Measurements from ENCODE around the gene DSP. TPM values are rescaled to one million over a fixed set of nuclear protein-coding genes. Genes with fewer than 3 reads are reported as not detected.

DSP gene
- total RNA-seq, 8 experiments from 2014 or later: 0.11 to 54.1 (median 7.8) TPM

GRCh38 chr6:7591770-7592169 is 50.3 kb downstream of the DSP start:
- in situ Hi-C loops (cut with MboI; ENCODE audit: low pct_unique_long_range_greater_than_20kb in 2 of 9, low sequenced_read_pairs in 9 of 9, unreplicated experiment in 9 of 9): loop anchor here in 2 of 9 experiments (10.0 to 25.0 kb wide), 3 partner anchors 179 to 304 kb away; no protein-coding TSS in a partner anchor
- H3K27ac ChIP-seq: no peak overlapping the region
- peaks cover 10 to 15% of the 10 kb centered on the region in 2 donors for H3K4me1 ChIP-seq (replicated peaks in 1 of 2)
- ATAC-seq (replicated peaks in 6 of 8): no peak
- WGBS, 10 experiments: 80 to 100% (median 100%) methylated on average over 1 to 5 of the region's 5 CpGs; no CpG with 5 or more reads in 2 of the 10 experiments
- no peak overlapping the region for H3K4me3 ChIP-seq

DNA sequence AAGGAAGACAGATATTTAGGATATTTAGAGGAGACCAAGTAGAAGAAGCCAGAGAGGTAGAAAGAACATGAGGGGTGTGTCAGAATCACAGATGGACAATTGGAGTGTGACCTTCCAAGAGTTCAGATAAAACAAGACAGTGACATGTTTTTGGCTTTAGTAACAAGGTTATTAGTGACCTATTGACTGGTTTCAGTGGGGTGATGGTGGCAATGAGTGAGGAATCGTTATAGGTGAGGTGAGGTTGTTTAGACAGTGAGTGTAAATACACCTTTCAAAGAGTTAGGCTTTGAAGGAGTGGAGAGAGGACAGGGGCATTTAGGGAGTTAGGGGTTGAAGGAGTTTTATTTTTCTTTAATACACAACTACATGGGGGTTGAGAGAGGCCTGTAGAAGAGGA is 51.8 kb downstream of the DSP start:
- 83 to 100% (median 92%) methylated on average over 1 of the region's 1 CpG; no CpG with 5 or more reads in 5 of the 10 experiments for WGBS, 10 experiments
- H3K4me1 ChIP-seq (replicated peaks in 1 of 2): peaks cover 10 to 15% of the 10 kb centered on the region in 2 donors
- in situ Hi-C loops (cut with MboI; ENCODE audit: low pct_unique_long_range_greater_than_20kb in 2 of 9, low sequenced_read_pairs in 9 of 9, unreplicated experiment in 9 of 9): loop anchor here in 2 of 9 experiments (10.0 to 25.0 kb wide), 3 partner anchors 181 to 306 kb away; no protein-coding TSS in a partner anchor
- no peak overlapping the region for H3K27ac ChIP-seq
- ATAC-seq (replicated peaks in 6 of 8): no peak
- H3K4me3 ChIP-seq: no peak overlapping the region

DNA sequence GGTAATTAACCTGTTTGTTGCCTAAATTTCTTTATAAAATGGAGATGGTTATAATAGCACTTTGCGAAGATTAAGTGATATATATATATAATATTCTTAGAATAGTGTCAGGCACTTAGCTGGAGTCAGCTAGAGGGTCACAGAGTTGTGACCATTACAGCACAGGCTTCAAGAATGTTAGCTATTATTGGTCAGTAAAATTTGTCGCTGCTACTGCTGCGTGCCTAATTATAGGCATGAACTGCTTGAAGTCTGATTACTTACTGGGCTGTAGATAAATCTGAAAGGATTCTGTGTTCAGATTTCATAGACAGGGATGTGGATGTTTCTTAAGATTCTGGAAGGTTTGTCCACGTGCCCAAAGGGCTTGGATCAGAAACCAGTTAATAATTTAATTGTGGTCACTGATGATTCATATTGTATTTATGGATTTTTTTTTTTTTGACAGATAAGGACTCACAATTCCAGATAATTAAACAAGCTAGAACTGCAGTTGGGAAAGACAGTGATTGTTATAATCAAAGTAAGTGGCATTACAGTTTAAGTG is 53.2 kb downstream of the DSP start:
- no peak overlapping the region for H3K4me3 ChIP-seq
- no peak for ATAC-seq (replicated peaks in 6 of 8)
- peaks cover 10 to 12% of the 10 kb centered on the region in 2 donors for H3K4me1 ChIP-seq (replicated peaks in 1 of 2)
- WGBS, 10 experiments: 50 to 100% (median 98%) methylated on average over 1 to 4 of the region's 4 CpGs
- H3K27ac ChIP-seq: no peak overlapping the region
- in situ Hi-C loops (cut with MboI; ENCODE audit: low pct_unique_long_range_greater_than_20kb in 2 of 9, low sequenced_read_pairs in 9 of 9, unreplicated experiment in 9 of 9): loop anchor here in 2 of 9 experiments (10.0 to 25.0 kb wide), 3 partner anchors 182 to 307 kb away; no protein-coding TSS in a partner anchor

DNA sequence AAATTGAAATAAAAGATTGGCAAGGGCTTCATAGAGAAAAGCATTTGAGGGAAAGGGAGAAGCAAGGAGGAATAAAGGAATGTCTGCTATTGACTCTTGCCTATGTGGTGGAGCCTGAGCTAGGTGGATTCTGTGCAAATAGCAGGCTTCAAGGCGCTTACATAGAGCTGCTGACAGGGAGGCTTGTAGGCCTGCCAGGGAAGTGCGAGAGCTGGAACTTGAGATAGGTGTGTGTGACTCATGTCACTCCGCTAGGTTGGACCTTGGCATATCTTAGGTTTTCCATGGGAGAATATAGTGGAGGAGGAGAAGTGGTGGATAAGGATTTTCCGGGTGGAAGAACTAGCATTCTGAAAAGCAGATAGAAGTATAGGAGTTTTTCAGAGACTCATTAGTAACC is 62.5 kb downstream of the DSP start:
- no peak for ATAC-seq (replicated peaks in 6 of 8)
- no peaks in the 10 kb centered on the region for H3K4me1 ChIP-seq (replicated peaks in 1 of 2)
- in situ Hi-C loops (cut with MboI; ENCODE audit: low pct_unique_long_range_greater_than_20kb in 2 of 9, low sequenced_read_pairs in 9 of 9, unreplicated experiment in 9 of 9): loop anchor here in 5 of 9 experiments (25.0 kb wide), 4 partner anchors 192 to 917 kb away; no protein-coding TSS in a partner anchor
- H3K4me3 ChIP-seq: no peak overlapping the region
- H3K27ac ChIP-seq: no peak overlapping the region
- 86 to 100% (median 100%) methylated on average over 1 to 4 of the region's 4 CpGs for WGBS, 10 experiments

- 40 to 100% (median 94%) methylated on average over 1 to 2 of the region's 2 CpGs; no CpG with 5 or more reads in 2 of the 10 experiments for WGBS, 10 experiments
- ATAC-seq (replicated peaks in 6 of 8): no peak
- in situ Hi-C loops (cut with MboI; ENCODE audit: low pct_unique_long_range_greater_than_20kb in 2 of 9, low sequenced_read_pairs in 9 of 9, unreplicated experiment in 9 of 9): loop anchor here in 5 of 9 experiments (25.0 kb wide), 4 partner anchors 192 to 917 kb away; no protein-coding TSS in a partner anchor
- H3K4me3 ChIP-seq: no peak overlapping the region
- no peaks in the 10 kb centered on the region for H3K4me1 ChIP-seq (replicated peaks in 1 of 2)
- no peak overlapping the region for H3K27ac ChIP-seq
Measured at GRCh38 chr6:7604506-7604905, 63.0 kb downstream of the DSP start.

DNA sequence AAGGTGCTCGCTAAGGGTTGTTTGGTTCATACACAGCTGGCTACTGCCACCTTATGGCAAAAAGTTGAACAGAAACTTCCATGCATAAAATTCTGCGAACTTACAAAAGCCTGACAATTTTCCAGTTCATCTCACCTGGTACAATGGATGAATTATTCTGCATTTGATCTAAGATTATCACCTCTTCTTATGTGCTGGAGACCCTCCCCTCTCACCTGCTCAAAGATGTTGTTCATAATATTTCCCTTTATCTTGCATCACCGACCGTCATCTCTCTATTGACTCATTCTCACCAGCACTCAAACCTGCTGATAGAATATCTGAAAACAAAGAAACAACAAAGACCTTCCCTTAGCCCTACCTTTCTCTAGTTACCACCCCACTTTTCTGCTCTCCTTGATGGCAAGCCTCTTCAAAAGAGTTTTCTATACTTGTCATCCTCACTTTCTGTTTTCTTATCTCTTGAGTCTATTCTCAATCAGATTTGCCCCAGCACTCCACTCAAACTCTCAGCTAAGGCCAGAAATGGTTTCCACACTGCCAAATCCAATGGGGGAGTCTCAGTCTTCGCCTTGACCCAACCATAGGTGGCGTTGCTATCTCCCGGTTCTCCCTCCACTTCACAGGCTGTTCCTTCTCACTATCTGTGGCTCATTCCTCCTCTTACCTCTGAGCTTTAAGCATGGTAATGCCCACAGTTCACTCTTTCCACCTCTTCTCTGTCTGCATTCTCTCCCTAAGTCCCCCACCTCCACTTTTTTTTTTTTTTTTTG is 74.3 kb downstream of the DSP start:
- ATAC-seq (replicated peaks in 6 of 8): peak in 6 of 8 experiments; percentile 13 to 43 (median 36)
- in situ Hi-C loops (cut with MboI; ENCODE audit: low pct_unique_long_range_greater_than_20kb in 2 of 9, low sequenced_read_pairs in 9 of 9, unreplicated experiment in 9 of 9): loop anchor here in 6 of 9 experiments (10.0 to 25.0 kb wide), 5 partner anchors 203 to 928 kb away; no protein-coding TSS in a partner anchor
- H3K4me3 ChIP-seq: no peak overlapping the region

GRCh38 chr6:7617801-7618764 is 76.6 kb downstream of the DSP start:
- no peaks in the 10 kb centered on the region for H3K4me1 ChIP-seq (replicated peaks in 1 of 2)

More for the DNA sequence above, 74.3 kb downstream of the DSP start:
- 13 to 50% (median 34%) methylated on average over 4 to 7 of the region's 7 CpGs for WGBS, 10 experiments
- no peaks in the 10 kb centered on the region for H3K4me1 ChIP-seq (replicated peaks in 1 of 2)
- H3K27ac ChIP-seq: no peak overlapping the region

DNA sequence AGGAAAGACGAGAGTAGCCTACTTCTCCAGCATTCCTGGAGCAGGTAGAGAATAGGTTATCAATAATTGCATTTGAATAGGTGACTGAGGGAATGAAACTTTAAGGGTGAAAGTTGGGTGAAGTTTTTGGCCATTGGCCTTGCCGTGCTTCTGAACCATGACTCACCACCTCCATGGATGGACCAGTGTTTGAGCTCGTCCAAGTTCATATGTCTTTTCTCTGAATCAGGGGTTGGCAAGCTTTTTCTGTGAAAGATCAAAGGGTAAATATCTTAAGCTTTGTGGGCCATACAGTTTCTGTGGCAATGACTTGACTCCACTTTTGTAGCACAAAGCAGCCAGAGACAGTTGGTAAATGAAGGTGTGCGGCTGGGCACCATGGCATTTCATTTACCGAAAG is 80.3 kb downstream of the DSP start:
- 52 to 100% (median 87%) methylated on average over 1 to 5 of the region's 5 CpGs for WGBS, 10 experiments
- Histone ChIP-seq H3K27ac (no peak overlapping the region), H3K4me3 (no peak overlapping the region), H3K4me1 (replicated peaks in 1 of 2) (peaks cover 3 to 5% of the 10 kb centered on the region in 2 donors)
- ATAC-seq (replicated peaks in 6 of 8): no peak
- in situ Hi-C loops (cut with MboI; ENCODE audit: low pct_unique_long_range_greater_than_20kb in 2 of 9, low sequenced_read_pairs in 9 of 9, unreplicated experiment in 9 of 9): loop anchor here in 5 of 9 experiments (25.0 kb wide), 4 partner anchors 209 to 934 kb away; no protein-coding TSS in a partner anchor

More at GRCh38 chr6:7617801-7618764, 76.6 kb downstream of the DSP start:
- ATAC-seq (replicated peaks in 6 of 8): peak in 7 of 8 experiments; percentile 49 to 85 (median 67)
- Histone ChIP-seq H3K27ac (no peak overlapping the region), H3K4me3 (no peak overlapping the region)
- in situ Hi-C loops (cut with MboI; ENCODE audit: low pct_unique_long_range_greater_than_20kb in 2 of 9, low sequenced_read_pairs in 9 of 9, unreplicated experiment in 9 of 9): loop anchor here in 6 of 9 experiments (10.0 to 25.0 kb wide), 5 partner anchors 206 to 931 kb away; no protein-coding TSS in a partner anchor
- 0 to 100% (median 67%) methylated on average over 1 to 12 of the region's 12 CpGs; no CpG with 5 or more reads in 1 of the 10 experiments for WGBS, 10 experiments

GRCh38 chr6:7624796-7625710 is 83.6 kb downstream of the DSP start:
- Histone ChIP-seq H3K4me3 (no peak overlapping the region), H3K27ac (no peak overlapping the region), H3K4me1 (replicated peaks in 1 of 2) (peaks cover 3 to 5% of the 10 kb centered on the region in 2 donors)
- 5 to 100% (median 46%) methylated on average over 1 to 3 of the region's 4 CpGs; no CpG with 5 or more reads in 2 of the 10 experiments for WGBS, 10 experiments
- in situ Hi-C loops (cut with MboI; ENCODE audit: low pct_unique_long_range_greater_than_20kb in 2 of 9, low sequenced_read_pairs in 9 of 9, unreplicated experiment in 9 of 9): loop anchor here in 5 of 9 experiments (25.0 kb wide), 4 partner anchors 213 to 938 kb away; no protein-coding TSS in a partner anchor
- peak; percentile 70 to 97 (median 88) for ATAC-seq (replicated peaks in 6 of 8)

DNA sequence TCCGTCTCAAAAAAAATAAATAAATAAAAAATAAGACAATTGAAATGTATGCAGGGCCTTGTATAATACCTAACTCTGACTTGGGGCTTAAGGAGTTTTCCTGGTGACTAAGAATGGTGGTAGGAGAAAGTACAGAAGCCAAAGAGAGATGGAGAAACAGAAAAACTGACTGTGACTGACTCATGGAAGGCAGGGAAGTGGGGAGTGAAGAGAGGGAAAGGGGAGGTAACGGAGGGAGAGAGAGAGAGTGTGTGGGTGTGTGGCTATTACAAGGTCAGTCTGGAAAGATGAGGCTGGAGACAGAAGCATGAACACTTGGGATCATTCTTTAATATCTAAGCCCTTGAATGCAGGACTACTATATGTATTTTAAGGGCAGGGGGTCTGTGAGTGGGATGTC is 87.0 kb downstream of the DSP start:
- Histone ChIP-seq H3K4me3 (no peak overlapping the region), H3K4me1 (replicated peaks in 1 of 2) (peaks cover 3 to 5% of the 10 kb centered on the region in 2 donors), H3K27ac (no peak overlapping the region)
- no peak for ATAC-seq (replicated peaks in 6 of 8)
- 33 to 100% (median 71%) methylated on average over 1 to 2 of the region's 2 CpGs; no CpG with 5 or more reads in 1 of the 10 experiments for WGBS, 10 experiments
- in situ Hi-C loops (cut with MboI; ENCODE audit: low pct_unique_long_range_greater_than_20kb in 2 of 9, low sequenced_read_pairs in 9 of 9, unreplicated experiment in 9 of 9): no loop called here

DNA sequence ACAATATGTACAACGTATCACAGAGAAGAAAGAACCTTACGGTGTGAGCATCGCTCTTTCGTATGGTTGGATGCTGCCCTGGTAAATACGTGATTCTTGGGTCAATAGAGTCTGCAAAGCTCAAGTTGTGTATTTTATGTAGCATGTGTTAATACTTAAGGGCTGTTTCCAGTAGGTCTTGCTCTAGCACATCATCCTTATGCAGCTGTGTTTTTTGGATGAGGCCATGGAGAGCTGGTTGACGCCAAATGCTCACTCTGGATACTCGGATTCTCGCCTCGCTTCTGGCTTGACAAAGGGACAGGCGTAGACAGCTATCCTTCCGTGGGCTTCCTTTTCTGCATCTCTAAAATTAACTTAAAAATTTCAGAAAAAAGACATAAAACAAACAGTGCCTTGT is 87.4 kb downstream of the DSP start:
- no peak overlapping the region for H3K4me3 ChIP-seq
- peaks cover 3 to 5% of the 10 kb centered on the region in 2 donors for H3K4me1 ChIP-seq (replicated peaks in 1 of 2)
- in situ Hi-C loops (cut with MboI; ENCODE audit: low pct_unique_long_range_greater_than_20kb in 2 of 9, low sequenced_read_pairs in 9 of 9, unreplicated experiment in 9 of 9): no loop called here
- 35 to 100% (median 91%) methylated on average over 3 to 11 of the region's 11 CpGs; no CpG with 5 or more reads in 3 of the 10 experiments for WGBS, 10 experiments
- ATAC-seq (replicated peaks in 6 of 8): no peak
- no peak overlapping the region for H3K27ac ChIP-seq

Data from motor neuron (in vitro differentiated cells).